ENCODE data around the gene ATP5F1B.
A peak's percentile ranks its signal among the peaks of the same experiment; 100 is the strongest.

ATP5F1B gene

DNA sequence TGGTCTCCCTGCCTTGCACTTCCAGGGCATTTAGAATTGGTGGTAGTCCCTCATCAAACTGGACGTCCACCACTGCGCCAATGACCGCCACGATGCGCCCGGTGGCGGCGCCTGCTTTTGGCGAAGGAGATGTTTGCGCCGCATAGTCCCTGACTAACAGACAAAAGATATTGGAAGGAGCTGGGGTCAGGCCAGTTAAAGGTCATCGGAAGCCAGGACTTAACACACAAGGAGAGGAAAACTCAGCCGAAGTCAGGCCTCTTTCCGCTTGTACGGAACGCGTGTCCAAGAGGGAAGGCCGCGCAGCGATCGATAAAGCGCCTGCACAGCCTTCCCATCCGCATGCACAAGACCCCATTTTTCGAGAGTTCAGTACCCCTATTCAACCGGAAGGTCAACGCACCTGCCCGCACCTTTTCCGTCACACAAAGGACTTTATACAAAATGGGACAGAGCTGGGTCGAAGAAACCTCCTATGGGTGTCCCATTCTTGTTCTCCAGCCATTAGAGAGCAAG lies 525 bp downstream of the ATP5F1B start:
- peak; percentile 1 for DNase-seq

DNA sequence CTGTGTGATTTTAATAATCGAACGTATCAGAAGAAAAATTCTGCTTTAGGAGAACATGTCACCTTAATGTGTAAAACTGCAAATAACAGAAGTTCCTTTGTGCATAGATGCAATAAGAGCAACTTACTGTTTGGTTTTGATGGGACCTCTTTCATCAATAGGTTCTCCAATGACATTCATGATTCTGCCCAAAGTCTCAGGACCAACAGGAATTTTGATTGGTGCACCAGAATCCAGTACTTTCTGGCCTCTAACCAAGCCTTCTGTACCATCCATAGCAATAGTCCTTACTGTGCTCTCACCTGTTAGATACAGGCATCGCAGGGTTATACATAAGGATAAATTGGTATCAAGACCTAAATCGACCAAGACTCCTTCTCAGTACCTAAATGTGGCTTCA lies 1.1 kb downstream of the ATP5F1B start:
- no peak for DNase-seq

DNA sequence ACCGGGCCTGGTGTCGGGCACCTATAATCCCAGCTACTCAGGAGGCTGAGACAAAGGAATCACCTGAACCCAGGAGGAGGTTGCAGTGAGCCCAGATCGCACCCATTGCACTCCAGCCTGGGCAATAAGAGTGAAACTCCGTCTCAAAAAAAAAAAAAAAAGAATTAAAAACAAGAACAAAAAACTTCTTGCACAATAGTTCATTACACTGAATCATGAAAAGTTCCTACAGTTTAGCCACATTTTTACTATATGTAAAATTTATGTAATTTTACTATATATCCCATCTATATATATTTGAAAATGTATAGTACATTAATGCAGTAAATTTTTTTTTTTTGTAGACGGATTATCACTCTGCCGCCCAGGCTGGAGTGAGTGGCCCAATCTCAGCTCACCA lies 4.6 kb downstream of the ATP5F1B start:
- DNase-seq = no peak

DNA sequence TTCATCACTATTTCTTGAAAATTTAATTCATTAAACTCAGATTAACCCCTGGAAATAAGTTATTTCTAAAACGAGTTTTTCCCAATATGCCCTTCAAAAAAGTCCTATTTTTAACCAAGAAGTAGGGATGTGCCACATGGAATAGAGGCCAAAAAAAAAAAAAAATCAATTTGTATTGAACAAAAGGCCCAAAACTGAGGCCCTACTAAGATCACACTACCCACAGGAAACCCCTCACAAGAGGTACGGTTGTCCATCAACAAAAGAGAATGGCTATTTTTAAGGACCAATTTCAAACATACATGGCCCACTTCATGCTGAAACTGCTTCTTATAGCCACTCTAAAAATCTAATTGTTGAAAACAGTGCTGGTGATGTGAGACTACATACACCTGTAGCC lies 8.2 kb downstream of the ATP5F1B start:
- DNase-seq = no peak

DNA sequence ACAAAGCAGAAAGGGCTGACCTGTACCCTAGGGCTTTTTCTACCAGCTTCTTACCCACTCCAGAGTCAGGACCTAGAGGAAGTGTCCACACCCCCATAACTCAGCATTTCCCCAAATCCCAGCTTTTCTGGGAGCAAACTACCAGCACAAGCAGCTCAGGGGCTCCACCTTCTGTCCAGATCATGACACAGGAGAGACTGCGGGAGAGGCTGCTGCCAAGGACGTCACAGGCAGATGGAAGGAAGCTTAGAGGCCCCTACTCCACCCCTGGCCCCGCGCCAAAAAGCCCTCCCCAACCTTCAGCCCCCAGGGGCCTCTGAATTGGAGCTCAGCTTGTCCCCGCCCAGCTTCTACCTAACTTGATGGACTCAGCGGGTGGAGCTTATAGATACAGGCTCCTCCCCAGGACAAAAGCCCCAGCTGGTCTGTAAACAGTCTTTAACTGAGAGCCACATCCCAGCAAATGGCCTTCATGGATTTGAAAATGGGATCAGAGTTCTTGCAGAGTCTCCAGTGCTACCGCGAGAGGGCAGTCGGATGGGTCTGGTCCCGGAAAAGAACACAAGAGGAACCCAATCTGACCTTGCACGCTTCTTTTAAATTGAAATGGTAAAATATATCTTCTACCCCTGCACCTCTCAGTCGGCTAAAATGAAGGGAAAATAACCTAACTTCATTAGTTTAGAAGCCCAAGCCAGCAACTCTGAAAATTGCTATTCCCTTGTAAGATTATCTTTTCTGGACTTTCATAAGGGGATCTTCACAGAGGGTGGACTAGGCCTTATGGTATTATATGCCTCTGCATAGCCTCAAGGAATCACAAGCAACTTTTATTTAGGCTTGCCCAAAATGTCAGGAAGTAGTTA lies 8.9 kb downstream of the ATP5F1B start:
- peak; percentile 98 for DNase-seq

DNA sequence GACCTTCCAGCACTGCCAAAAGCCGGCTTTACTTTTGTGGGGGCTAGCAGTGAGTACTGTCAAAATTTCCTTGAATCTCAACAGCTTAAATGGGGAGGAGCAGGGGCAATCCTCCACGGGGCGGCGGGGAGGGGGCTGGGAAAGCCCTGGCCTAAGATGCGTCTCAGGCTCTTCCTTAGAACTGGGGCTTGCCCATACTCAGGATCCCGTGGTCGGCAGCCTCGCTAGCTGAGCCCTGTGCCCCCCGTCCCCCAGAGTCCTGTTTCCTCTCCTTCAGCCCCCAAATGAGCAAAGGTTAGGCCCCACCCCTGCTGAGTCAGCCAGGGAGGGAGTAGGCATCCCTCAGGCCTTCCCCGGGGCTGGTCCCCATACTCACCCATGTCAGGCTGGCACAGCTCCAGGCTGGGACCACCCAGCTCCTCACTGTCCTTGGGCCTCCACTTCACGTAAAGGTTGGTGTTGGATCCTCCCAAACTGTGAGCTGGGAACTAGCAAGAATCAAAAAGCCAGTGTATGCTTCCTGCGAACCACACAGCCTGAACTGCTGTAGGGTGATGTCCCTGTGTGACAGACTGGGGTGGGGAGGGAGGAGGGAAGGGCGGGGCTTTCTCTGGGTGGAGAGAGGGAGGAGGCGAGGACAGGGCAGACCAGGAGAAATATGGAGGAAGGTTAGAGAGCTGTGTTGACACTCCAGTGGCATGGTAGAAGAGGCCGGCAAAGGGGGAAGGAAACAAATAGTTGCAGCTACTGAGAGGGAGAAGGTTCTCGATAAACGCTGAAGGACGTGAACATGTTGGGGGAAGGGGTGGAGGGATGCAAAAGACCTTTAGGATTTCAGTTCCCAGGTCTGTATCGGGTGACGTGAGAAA lies 9.7 kb downstream of the ATP5F1B start:
- DNase-seq = peak; percentile 81

DNA sequence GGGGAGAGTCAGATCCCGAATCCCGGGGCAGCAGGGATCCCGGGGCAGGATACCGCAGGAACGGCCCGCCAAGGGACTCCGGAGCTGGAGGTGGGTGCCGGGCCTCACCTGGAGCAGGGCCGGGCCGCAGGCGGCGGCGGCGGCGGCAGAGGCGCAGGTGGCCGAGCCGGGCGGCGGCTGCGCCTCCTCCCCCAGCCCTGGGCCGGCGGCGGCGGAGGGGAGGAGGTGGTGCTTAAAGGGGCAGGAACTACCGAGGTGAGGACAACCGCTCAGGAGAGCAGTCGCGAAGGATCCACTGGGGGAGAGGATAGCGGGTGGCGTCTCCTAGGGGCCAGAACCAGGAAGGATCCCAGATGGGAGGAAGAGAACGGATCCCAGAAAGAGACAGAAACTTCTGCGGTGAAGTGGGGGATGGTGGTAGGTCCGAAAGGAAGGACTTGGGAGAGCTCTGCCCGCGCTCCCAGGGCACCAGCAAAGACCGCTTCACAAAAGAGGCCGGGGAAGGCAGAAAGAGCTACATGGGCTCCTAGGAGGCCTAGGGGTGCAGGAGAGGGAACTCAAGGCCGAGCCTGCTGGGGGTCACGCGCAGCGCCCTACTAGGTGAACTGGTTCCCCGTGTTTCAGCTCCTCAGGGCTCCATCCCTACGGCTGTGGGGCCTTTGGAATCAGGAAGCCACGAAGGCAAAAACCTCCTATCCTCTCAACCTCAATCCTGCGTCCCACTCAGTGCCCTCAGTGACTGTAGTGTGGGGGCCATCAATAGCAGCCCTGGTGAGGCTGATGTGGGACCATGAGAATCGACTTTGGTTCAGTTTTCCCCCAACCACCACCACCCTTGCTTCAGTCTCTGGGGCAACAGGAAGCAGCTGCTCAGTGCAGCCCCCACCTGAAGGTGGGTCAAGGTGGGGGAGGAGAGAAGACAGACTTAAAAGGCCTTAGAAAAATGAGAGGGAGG lies 10.7 kb downstream of the ATP5F1B start:
- peak; percentile 82 for DNase-seq

DNA sequence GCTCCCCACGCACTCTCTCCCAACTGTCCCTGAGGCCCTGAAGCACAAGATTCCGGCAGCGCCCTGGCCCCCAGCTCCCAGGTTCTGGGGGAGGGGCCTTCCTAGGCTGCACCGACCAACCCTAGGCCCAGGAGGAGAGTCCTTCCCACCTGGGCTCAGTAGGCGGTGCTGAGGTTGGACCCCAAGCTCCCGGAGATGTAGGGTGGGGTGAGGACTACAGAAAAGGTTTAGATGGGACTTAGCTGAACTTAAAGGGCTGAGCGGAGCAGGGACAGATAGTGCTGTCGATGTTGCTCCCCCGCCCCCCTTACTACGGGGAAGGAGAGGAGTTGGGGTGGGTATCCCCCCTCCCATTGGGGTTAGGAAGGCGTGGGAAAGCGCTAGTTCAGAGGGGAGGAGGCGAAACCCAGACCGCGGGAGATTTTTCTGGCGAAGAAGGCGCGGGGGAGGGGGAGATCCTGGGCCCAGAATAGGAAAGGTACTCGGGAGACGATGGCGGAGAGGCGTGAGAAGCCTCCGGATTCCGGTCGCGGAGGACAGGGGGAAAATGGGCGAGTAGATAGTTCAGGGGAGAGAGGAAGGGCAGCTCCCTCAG lies 11.4 kb downstream of the ATP5F1B start:
- peak; percentile 56 for DNase-seq

DNA sequence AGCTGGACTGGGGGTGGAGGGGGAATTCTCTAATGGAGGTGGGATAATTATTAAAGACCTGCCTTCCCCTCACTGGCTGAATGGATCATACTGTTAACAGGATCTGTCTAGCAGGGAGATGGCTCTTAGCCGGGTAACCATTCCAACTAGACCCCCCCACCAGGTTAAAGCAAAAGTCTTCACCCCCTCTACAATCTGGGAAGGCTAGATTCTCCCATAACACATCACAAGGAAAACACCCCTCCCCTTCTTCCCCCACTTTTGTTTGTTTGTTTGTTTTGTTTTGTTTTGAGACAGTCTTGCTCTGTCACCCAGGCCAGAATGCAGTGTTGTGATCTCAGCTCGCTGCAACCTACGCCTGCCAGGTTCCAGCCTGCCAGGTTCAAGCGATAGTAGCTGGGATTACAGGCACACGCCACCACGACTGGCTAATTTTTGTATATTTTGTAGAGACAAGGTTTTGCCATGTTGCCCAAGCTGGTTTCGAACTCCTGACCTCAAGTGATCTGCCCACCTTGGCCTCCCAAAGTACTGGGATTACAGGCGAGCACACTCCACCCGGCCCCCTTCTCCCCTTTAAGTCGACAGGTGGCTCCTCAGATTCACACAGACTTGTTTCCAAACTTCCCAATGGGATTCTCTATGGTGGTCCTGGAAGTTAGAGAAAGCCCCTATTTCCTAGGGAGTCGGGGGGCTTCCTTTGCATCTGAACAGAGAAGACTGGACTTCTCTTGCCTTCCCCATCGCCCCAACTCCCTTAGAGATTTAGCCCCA lies 12.1 kb downstream of the ATP5F1B start:
- no peak for DNase-seq

DNA sequence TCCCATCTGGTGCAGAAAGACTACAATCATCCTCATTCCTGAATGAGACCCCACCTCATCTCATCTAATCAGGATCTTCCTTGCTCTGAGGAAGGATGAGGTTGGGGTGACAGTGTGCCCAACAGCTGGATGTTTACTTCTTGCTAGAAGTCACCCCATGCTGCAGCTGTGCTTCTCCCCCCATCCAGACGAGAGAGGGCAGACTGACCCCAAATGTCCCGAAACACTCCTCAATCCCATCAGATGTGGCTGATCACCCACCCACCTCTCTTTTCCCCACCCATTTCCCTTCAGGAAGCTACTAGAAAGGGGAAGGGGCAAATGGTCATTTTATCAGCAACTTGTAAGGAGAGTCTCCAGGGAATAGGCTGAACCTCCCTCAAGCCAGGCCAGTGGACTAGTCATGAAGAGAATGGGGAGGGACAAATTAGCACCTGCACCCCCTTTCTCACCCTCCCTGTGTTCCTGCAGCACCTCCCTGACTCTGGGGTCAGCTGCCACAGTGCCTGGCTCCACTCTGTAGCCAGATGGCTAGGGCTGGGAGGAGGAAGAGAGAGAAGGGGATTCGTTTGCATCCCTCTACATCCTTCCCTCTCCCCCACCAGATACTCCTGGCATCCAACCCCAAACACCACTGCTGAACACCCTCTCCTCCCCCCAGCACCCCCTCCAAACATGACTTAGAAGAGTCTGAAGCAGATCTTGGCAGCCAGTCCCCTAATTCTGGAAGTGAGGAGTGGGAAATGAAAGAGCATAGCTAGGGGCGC lies 12.9 kb downstream of the ATP5F1B start:
- DNase-seq = no peak

DNA sequence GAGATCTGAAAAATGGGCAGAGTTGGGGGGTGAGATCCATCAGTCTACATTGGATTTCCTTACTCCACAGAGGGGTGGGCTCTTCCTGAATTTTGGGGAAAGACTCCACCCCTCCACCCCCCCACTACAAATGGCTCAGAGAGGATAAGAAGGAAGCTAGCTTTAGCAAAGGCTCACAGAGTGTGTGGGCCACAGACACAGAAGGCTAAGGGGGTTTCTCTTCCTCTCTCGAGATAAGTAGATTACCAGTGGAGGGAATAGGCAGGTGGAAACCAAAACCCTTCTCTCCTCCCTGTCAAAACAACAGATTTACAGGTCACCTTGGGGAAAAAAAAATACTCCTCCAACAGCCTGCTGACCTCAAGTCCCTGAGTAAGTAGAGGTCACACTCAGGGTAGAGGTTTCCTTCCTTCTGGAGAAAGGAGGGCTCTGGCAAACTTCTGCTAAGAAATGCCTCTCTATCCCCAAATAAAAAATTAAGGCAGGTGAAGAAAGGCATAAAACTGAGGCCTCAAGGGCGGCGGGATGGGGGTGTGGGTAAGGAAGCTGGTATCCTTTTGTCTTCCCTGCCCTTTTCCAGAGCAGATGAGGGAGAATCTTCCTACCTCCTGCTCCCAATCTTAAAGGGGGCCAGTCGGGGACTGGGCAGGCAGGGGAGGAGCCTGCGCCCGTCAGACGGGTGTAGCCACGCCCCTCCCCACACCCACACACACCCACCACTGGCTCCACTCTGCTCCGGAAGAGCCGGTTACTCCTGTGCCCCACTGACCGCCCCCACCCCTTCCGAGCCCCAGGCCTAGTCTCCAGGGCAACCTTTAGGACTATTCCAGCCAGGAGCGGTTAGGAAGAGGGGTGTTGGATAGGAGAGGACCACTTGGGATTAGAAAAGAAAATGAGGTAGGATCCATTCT lies 13.7 kb downstream of the ATP5F1B start:
- DNase-seq = peak; percentile 52

DNA sequence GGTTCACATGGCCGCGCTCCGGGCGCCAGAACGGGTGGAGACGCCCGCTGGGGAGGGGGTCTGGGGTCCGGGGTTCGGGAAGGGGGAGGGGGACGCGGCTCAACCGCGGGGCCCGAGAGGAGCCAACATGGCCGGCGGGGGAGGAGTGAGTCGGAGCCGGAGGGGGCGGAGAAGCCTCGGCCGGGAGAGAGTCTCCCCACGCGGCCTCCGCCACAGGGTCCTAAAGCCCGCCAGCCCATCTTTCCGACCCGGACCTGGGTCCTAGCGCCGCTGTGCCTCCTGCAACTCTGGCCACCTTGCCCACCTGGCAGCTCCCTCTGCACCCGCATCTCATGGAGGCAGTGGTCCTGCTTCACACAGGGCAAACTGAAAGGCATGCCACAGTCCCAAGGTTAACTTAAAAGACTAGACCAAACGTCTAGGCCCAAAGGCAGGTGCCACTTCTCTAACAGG lies 15.6 kb downstream of the ATP5F1B start, which contains the start of gene BAZ2A:
Gene BAZ2A, minus strand, starts transcription at position 147 of the 453 bp plus-strand sequence. CDS start 12,796 bp downstream, outside the sequence.
- DNase-seq = peak; percentile 92

DNA sequence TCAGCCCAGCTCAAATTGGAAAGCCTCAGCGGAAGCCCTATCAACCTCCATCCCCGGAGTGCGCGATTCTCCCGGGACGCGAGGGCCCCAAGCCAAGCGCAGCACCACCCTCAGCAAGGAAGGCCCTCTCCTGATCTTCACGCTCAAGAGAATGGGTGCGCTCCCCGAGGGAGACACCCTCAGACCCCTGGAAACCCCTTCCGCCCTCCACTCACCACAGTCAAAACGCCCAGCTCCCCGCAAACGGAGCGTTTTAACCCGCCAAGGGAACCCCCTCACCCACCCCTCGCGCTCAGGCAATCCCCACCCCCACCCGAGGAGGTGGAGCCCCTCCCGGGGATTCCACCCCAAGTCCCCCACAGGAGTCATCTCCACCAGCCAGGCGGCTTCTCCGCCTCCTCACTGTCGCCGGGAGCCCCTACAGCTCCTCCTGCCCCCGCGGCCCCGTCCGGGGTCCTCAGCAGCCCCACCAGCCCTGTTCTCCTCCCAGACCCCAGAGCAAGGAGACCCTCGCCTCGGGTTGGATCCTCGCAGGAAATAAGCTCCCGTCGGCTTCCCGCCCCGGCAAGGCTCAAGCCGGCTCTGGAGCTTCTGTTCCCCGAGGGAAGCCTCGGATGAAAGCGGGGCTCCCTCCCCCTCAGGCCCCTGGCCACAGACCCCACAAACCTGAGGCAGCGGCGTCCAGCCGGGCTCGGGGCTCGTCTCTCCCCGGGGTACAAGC lies 16.2 kb downstream of the ATP5F1B start:
- no peak for DNase-seq

DNA sequence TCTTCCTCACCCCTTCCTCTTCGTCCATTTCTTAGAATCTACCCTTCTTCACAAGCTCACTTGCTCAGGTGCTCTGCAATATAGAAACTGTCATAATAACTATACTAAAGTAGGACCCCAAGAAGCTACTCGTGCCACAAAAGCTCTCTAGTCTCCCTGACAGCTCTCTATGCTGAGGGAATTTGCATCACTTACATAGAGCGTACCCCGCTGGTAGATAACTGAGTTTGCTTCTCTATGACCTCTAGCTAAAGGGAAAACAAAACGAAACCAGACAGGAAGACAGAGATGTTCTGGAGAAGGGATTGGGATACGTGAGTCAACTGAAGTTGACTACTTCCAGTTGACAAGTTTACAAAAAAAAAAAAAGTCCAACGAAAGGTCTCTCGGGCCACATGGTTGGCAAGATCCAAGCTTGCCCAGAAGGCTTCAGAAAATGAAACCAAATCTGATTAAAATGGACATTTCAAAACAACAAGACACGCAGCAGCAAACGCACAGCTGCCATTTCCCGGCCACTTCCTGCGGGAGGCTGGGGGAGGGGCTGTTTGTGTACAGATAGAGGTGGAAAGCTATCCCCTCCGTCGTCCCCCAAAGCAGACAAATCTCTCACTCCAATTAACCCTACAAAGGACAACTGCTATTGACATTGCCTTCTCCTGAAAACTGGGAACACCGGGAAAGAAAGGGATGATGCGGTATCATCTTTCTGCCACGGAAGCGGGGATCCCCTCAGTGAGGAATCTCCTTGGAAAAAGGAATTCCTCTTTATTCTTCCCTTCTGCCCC lies 16.9 kb downstream of the ATP5F1B start:
- peak; percentile 11 for DNase-seq

DNA sequence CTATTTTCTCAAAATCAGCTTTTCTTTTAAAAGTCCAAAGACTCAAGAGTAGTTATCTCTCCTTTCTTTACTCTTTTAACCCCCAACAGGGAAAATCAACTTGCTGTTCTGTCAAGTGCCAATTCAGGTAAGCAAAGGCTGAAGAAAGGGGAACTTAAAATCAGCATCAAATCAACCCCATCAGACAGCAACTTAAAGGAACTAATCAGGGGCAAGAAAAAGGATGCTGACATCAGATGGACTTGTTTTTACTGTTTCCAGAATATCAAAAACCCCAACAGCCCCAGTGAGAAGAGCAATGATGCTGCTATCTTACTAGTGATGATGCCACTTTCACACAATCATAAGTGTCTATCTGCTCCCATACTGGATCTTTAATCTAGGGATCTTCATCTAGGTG lies 19.1 kb downstream of the ATP5F1B start:
- no peak for DNase-seq

DNA sequence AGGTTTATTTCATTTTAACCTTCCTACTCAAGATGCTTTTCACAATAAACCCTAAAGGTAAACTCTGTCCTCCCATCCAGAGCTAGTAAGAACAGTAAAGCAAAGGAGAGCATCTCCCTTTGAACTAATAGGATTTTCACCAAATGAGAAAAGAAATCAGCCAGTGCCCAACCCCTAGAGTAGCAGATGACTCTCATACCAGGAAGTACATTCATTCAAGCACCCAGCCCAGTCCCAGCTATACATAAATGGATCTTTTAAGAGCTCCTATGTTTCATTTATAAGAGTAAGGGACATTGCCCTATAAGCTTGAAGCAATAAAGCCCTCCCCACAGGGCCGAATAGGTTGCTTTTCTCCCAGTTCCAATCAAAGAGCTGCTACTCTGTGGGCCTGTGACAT lies 23.2 kb downstream of the ATP5F1B start:
- no peak for DNase-seq

DNA sequence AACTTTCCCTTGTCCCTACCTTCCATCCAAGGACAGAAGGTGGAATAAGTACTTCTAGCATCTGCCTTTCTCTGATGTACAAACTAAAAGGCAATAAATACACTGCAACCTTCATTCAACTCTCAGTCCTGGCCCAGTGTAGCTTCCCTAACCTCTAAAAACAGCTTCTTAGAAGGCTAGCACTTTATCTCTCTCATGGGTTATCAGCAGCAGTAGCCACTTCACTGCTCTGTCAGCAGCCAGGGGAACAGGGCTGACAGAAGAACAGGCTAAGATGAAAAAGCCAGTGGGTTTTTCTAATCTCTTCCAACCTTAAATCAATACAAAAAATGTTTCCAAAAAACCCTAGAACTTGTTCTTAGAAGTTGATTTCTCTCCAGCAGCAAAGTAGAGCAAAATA lies 28.9 kb downstream of the ATP5F1B start:
- DNase-seq = no peak

DNA sequence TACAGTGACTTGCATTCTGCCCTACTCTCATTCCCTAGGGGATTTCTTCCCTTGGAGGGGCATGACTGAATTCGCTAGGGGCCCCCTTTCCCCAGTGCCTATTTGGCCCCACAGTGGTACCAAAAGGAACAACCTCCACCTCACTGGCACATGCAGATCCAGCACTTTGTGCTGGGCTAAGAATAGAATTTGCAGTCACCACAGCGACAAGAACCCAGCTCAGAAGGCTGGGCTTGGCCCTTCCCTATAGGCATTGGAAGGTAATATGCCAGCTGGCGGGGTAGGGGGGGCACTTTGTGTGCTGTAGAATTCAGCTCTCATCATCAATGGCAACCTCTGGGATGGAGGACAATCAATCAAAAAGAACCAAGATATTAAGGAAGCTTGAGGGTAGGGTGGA lies 29.5 kb downstream of the ATP5F1B start:
- DNase-seq = no peak

All from NCI-H510A (cell line).